ENCODE results near the gene FBXO27. TPM values are rescaled to one million over a fixed set of nuclear protein-coding genes. Genes with fewer than 3 reads are reported as not detected.

Gene FBXO27
- total and polyA plus RNA-seq, 2 of the 4 experiments (the other 2 are of a cell fraction) = 0.18 to 0.50 TPM

DNA sequence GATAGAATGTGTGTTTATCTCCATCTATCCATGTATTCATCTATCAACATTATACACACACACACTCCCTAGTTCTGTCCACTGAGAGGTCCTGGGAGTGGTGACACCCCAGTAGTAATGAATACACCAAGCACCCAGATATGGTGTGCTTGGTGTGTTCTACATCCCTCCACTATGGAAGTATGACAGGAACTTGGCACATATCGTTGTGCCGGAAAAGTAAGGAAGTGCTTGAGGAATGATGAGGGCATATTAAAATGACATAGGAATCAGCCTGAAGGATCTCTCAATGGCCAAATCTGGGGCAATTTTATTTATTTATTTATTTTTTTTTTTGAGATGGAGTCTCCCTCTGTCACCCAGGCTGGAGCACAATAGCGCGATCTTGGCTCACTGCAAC, 28.6 kb downstream of the FBXO27 start:
- Histone ChIP-seq H3K4ac (ENCODE audit: low read depth, low read length) (no peak overlapping the region), H3K23ac (ENCODE audit: low read depth, low read length) (no peak overlapping the region), H3K9me1 (ENCODE audit: insufficient read depth, low read length) (no peaks in the 10 kb centered on the region), H2BK15ac (ENCODE audit: low read depth, low read length) (no peak overlapping the region), H3K4me2 (ENCODE audit: low read depth, low read length) (no peak overlapping the region), H3K18ac (ENCODE audit: low read depth, low read length) (no peak overlapping the region), H3K9me3 (ENCODE audit: control insufficient read depth, insufficient read depth, low read length) (no peaks in the 10 kb centered on the region), H2BK120ac (ENCODE audit: low read depth, low read length) (no peak overlapping the region), H4K20me1 (ENCODE audit: insufficient read depth, low read length) (no peaks in the 10 kb centered on the region), H3K36me3 (ENCODE audit: control insufficient read depth, insufficient read depth, low read length) (no peaks in the 10 kb centered on the region), H3K27ac (ENCODE audit: insufficient read depth, low read length) (no peak overlapping the region), H3K4me1 (ENCODE audit: control insufficient read depth, insufficient read depth, low read length) (no peaks in the 10 kb centered on the region), H3K14ac (replicated peaks; ENCODE audit: low read depth, low read length) (no peak overlapping the region), H2AK9ac (replicated peaks; ENCODE audit: low read depth, low read length, poor library complexity) (no peak overlapping the region), H2AFZ (replicated peaks; ENCODE audit: low read length, poor library complexity) (no peak overlapping the region), H3K56ac (ENCODE audit: extremely low read depth, insufficient read depth, low read length) (no peak overlapping the region), H4K8ac (ENCODE audit: low read depth in 2 of 2, low read length in 2 of 2) (no peak overlapping the region), H3K79me1 (ENCODE audit: low read depth in 1 of 2, low read length in 2 of 2) (no peaks in the 10 kb centered on the region), H4K5ac (ENCODE audit: low read depth, low read length) (no peak overlapping the region), H3K4me3 (ENCODE audit: insufficient read depth, low read depth, low read length) (no peak overlapping the region), H4K91ac (ENCODE audit: insufficient read depth, low read depth, low read length) (no peak overlapping the region), H2BK5ac (ENCODE audit: low read depth, low read length, poor library complexity, severe bottlenecking) (no peak overlapping the region), H3K27me3 (ENCODE audit: control insufficient read depth, insufficient read depth, low read length) (peaks cover 20% of the 10 kb centered on the region), H2AK5ac (ENCODE audit: low read depth, low read length) (no peak overlapping the region), H3K9ac (ENCODE audit: low read depth, low read length) (no peak overlapping the region), H2BK20ac (ENCODE audit: low read depth, low read length) (no peak overlapping the region)
- BruUV-seq (replicated peaks) = no TSS peak
- no CpG with 5 or more reads among the region's 4 CpGs for WGBS, 2 experiments (ENCODE audit: extremely low coverage in 2 of 2, insufficient read length in 1 of 2)
- TF ChIP-seq, protein P1, sequence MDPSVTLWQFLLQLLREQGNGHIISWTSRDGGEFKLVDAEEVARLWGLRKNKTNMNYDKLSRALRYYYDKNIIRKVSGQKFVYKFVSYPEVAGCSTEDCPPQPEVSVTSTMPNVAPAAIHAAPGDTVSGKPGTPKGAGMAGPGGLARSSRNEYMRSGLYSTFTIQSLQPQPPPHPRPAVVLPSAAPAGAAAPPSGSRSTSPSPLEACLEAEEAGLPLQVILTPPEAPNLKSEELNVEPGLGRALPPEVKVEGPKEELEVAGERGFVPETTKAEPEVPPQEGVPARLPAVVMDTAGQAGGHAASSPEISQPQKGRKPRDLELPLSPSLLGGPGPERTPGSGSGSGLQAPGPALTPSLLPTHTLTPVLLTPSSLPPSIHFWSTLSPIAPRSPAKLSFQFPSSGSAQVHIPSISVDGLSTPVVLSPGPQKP (IDR thresholded peaks at IDR 0.05; ENCODE audit: borderline replicate concordance, low read depth, low read length) = no peak
- no peak for TF ChIP-seq CHD1 (IDR thresholded peaks at IDR 0.05; ENCODE audit: low read depth, low read length)
- TF ChIP-seq CEBPB (IDR thresholded peaks at IDR 0.05; ENCODE audit: low read depth, low read length) = no peak
- TF ChIP-seq RAD21 (IDR thresholded peaks at IDR 0.05; ENCODE audit: low read length) = no peak
- TF ChIP-seq, protein P2, sequence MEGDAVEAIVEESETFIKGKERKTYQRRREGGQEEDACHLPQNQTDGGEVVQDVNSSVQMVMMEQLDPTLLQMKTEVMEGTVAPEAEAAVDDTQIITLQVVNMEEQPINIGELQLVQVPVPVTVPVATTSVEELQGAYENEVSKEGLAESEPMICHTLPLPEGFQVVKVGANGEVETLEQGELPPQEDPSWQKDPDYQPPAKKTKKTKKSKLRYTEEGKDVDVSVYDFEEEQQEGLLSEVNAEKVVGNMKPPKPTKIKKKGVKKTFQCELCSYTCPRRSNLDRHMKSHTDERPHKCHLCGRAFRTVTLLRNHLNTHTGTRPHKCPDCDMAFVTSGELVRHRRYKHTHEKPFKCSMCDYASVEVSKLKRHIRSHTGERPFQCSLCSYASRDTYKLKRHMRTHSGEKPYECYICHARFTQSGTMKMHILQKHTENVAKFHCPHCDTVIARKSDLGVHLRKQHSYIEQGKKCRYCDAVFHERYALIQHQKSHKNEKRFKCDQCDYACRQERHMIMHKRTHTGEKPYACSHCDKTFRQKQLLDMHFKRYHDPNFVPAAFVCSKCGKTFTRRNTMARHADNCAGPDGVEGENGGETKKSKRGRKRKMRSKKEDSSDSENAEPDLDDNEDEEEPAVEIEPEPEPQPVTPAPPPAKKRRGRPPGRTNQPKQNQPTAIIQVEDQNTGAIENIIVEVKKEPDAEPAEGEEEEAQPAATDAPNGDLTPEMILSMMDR (conservative IDR thresholded peaks at IDR 0.05; ENCODE audit: low read depth, low read length) = no peak
- TF ChIP-seq RFX5 (IDR thresholded peaks at IDR 0.05; ENCODE audit: low read depth, low read length) = no peak
- no peak for TF ChIP-seq POLR2A (IDR thresholded peaks at IDR 0.05; ENCODE audit: low read depth, low read length)
- TF ChIP-seq FOS (IDR thresholded peaks at IDR 0.05; ENCODE audit: low read depth, low read length) = no peak
- TF ChIP-seq SMC3 (IDR thresholded peaks at IDR 0.05; ENCODE audit: low read depth, low read length) = no peak
- TF ChIP-seq RCOR1 (IDR thresholded peaks at IDR 0.05; ENCODE audit: insufficient replicate concordance, low read length) = no peak
- no peak for TF ChIP-seq MAFK (IDR thresholded peaks at IDR 0.05; ENCODE audit: low read depth, low read length)
- TF ChIP-seq NFE2L2 (IDR thresholded peaks at IDR 0.05; ENCODE audit: low read depth, low read length) = no peak
- in situ Hi-C loops (cut with MboI; ENCODE audit: low sequenced_read_pairs) = no loop called here
- intact Hi-C loops (cut with micrococcal nuclease) = no loop called here
- dilution Hi-C loops (cut with HindIII; ENCODE audit: low sequenced_read_pairs, unreplicated experiment) = no loop called here
- ChIA-PET CTCF (no interaction called here), POLR2A (ENCODE audit: unreplicated experiment) (no interaction called here)
- DNase-seq (no peak), ATAC-seq (ENCODE audit: low read depth) (no peak)

All from IMR-90 (cell line).